Retinal pigment epithelial cell (primary cell): ENCODE measurements around the gene INHBE.

ENCODE experiments used
- DNase-seq: peaks from one replicate; pipeline ENCODE4 v3.0.0-alpha.2; 2010; ENCODE audit warnings: low read depth
- H3K4me3 ChIP-seq: 2 replicates; pipeline ENCODE4 v1.5.1; 2011; ENCODE audit warnings: mild to moderate bottlenecking, low read length, control low read depth, moderate library complexity
- CTCF ChIP-seq: conservative IDR thresholded peaks from 2 replicates; pipeline ENCODE4 v1.5.1; 2011; ENCODE audit warnings: low read depth, low read length, control low read depth, inconsistent platforms

Gene INHBE

GRCh38 chr12:57476993-57477709, 22.0 kb downstream of the INHBE start:
- TF ChIP-seq CTCF: no peak
- DNase-seq: no peak
- no peak overlapping the region for H3K4me3 ChIP-seq

- TF ChIP-seq CTCF: no peak
- no peak overlapping the region for H3K4me3 ChIP-seq
- no peak for DNase-seq
Measured at GRCh38 chr12:57477710-57478681, 22.9 kb downstream of the INHBE start.

GRCh38 chr12:57479043-57479375, 23.9 kb downstream of the INHBE start:
- no peak for TF ChIP-seq CTCF
- DNase-seq: no peak
- H3K4me3 ChIP-seq: no peak overlapping the region

- TF ChIP-seq CTCF: no peak
- H3K4me3 ChIP-seq: no peak within 1 kb of the TSS
- DNase-seq: no peak
Measured at GRCh38 chr12:57479376-57480115, 24.4 kb downstream of the INHBE start, which contains the start of gene ARHGAP9. Gene ARHGAP9, minus strand, starts transcription at chr12:57479866. Its CDS starts 460 bp downstream, at chr12:57479406.

- no peak for DNase-seq
- TF ChIP-seq CTCF: no peak
- no peak overlapping the region for H3K4me3 ChIP-seq
Measured at GRCh38 chr12:57481671-57482070, 26.6 kb downstream of the INHBE start.

GRCh38 chr12:57483466-57483865, 28.4 kb downstream of the INHBE start:
- DNase-seq: no peak
- H3K4me3 ChIP-seq: no peak overlapping the region
- TF ChIP-seq CTCF: no peak
